ENCODE measurements around the gene POLR2M.

The POLR2M gene

GRCh38 chr15:57675481-57676181 is 30.9 kb upstream of the POLR2M start:
- no peak overlapping the region for H3K4me3 ChIP-seq (ENCODE audit: low read depth, low read length)
- TF ChIP-seq CTCF (IDR thresholded peaks at IDR 0.05; ENCODE audit: low read depth, low read length) = no peak
- no peak for TF ChIP-seq MYC (IDR thresholded peaks at IDR 0.05; ENCODE audit: low read depth, low read length)
- TF ChIP-seq POLR2A (IDR thresholded peaks at IDR 0.05; ENCODE audit: extremely low read depth, insufficient read length) = no peak
- TF ChIP-seq, protein P1, sequence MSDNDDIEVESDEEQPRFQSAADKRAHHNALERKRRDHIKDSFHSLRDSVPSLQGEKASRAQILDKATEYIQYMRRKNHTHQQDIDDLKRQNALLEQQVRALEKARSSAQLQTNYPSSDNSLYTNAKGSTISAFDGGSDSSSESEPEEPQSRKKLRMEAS (IDR thresholded peaks at IDR 0.05; ENCODE audit: low read depth, low read length) = no peak
- DNase-seq (ENCODE audit: low read depth) = no peak

DNA sequence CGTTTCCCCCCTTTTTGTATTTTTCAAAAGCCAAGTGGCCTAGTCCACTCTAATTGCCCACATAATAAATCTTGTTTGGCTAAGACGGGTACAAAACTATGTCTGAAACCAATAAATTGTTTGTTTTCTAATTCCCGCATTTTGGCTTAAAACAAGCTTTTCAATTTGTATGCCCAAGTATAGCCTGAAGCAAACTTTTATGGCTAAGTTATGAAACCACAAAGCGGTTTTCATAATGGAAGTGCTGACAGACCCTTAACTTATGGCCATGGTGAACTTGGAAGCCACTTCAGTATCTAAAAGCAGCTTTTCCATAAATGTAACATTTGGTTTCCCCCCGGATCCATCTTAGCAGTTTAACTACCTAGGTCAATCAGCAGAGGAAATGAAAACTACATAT is 29.9 kb upstream of the POLR2M start:
- TF ChIP-seq POLR2A (IDR thresholded peaks at IDR 0.05; ENCODE audit: extremely low read depth, insufficient read length) (no peak), MYC (IDR thresholded peaks at IDR 0.05; ENCODE audit: low read depth, low read length) (no peak)
- H3K4me3 ChIP-seq (ENCODE audit: low read depth, low read length) = no peak overlapping the region
- DNase-seq (ENCODE audit: low read depth) = no peak

GRCh38 chr15:57677204-57677603 is 29.3 kb upstream of the POLR2M start:
- no peak for DNase-seq (ENCODE audit: low read depth)
- TF ChIP-seq CTCF (IDR thresholded peaks at IDR 0.05; ENCODE audit: low read depth, low read length) = no peak
- TF ChIP-seq POLR2A (IDR thresholded peaks at IDR 0.05; ENCODE audit: extremely low read depth, insufficient read length) = no peak
- TF ChIP-seq MYC (IDR thresholded peaks at IDR 0.05; ENCODE audit: low read depth, low read length) = no peak
- H3K4me3 ChIP-seq (ENCODE audit: low read depth, low read length) = no peak overlapping the region

DNA sequence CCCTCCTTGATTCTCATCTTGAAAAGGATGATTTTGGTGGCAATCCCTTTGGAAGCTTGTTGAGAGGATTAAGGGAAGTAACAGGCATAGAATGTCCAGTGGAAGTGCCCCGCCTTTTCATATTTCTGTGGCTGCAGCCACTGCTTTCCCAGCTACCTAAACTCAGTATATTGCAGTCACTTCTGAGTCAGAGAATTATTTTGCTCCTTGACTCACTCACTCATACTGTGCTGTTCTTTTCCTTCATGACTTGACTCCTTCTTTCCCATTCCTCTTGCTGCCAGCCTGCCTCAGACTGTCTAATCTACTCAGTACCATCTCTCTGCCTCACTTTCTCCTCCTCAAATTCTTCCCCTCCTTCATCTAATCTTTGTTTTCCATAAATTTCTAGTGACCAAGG is 26.5 kb upstream of the POLR2M start:
- no peak for TF ChIP-seq MYC (IDR thresholded peaks at IDR 0.05; ENCODE audit: low read depth, low read length)
- TF ChIP-seq, protein P1 (IDR thresholded peaks at IDR 0.05; ENCODE audit: low read depth, low read length) = no peak
- TF ChIP-seq CTCF (IDR thresholded peaks at IDR 0.05; ENCODE audit: low read depth, low read length) = no peak
- H3K4me3 ChIP-seq (ENCODE audit: low read depth, low read length) = no peak overlapping the region
- DNase-seq (ENCODE audit: low read depth) = no peak

- no peak for TF ChIP-seq CTCF (IDR thresholded peaks at IDR 0.05; ENCODE audit: low read depth, low read length)
- H3K4me3 ChIP-seq (ENCODE audit: low read depth, low read length) = no peak overlapping the region
- no peak for DNase-seq (ENCODE audit: low read depth)
Measured at GRCh38 chr15:57681011-57681410, 25.5 kb upstream of the POLR2M start.

DNA sequence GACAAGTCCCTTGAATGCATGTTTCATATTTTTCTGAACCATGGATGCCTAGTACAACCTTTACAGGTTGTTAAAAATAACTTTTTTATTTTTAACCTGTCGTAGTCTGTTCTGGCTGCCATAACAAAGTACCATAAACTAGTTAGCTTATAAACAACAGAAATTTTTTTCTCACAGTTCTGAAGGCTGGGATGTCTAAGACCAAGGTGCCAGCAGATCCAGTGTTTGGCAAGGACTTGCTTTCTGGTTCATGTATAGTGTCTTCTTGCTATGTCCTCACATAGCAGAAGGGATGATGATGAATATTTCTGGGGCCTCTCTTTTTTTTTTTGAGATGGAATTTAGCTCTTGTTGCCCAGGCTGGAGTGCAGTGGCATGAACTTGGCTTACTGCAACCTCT is 23.0 kb upstream of the POLR2M start:
- TF ChIP-seq MYC (IDR thresholded peaks at IDR 0.05; ENCODE audit: low read depth, low read length) = no peak
- no peak for TF ChIP-seq POLR2A (IDR thresholded peaks at IDR 0.05; ENCODE audit: extremely low read depth, insufficient read length)
- TF ChIP-seq, protein P1 (IDR thresholded peaks at IDR 0.05; ENCODE audit: low read depth, low read length) = no peak
- TF ChIP-seq CTCF (IDR thresholded peaks at IDR 0.05; ENCODE audit: low read depth, low read length) = no peak
- H3K4me3 ChIP-seq (ENCODE audit: low read depth, low read length) = no peak overlapping the region
- no peak for DNase-seq (ENCODE audit: low read depth)

All from NB4 (cell line).